Measurements from ENCODE around the gene RCOR3. TPM values are rescaled to one million over a fixed set of nuclear protein-coding genes. Genes with fewer than 3 reads are reported as not detected.

RCOR3 gene
- total and polyA plus RNA-seq, 11 donors: 25.3 to 60.1 (median 42.7) TPM

DNA sequence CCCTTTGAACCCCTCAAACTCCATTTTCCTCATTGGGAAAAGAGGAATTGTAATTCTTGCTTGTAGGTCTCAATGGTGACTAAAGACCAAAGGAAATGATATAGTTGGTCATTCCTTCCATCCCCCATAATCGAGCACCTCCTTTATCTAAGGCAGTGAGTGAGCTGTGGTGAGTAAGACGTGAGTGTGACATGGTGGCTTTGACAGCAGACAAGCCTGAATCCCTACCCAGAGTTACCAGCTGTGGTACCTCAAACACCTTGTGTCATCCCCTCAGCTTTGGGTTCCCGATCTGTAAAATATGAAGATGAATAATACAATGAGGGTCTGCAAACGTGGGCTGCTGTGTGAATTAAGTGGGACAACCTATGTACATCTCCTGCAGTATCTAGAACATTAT lies 75.8 kb downstream of the RCOR3 start:
- Histone ChIP-seq H3K9me3 (no peaks in the 10 kb centered on the region), H3K27ac (no peak overlapping the region), H3K27me3 (no peaks in the 10 kb centered on the region), H3K4me1 (peaks cover 0 to 63% (median 6%) of the 10 kb centered on the region in 12 donors), H3K36me3 (no peaks in the 10 kb centered on the region), H3K4me3 (no peak overlapping the region)
- intact Hi-C loops (cut with DNase I): loop anchor here in 1 of 10 donors (5.0 kb wide), 1 partner anchor 42 kb away; no protein-coding TSS in a partner anchor
- WGBS, 4 donors: 68 to 78% (median 77%) methylated on average over 4 of the region's 4 CpGs
- DNase-seq (no peak), ATAC-seq (no peak)
- TF ChIP-seq, protein P1, sequence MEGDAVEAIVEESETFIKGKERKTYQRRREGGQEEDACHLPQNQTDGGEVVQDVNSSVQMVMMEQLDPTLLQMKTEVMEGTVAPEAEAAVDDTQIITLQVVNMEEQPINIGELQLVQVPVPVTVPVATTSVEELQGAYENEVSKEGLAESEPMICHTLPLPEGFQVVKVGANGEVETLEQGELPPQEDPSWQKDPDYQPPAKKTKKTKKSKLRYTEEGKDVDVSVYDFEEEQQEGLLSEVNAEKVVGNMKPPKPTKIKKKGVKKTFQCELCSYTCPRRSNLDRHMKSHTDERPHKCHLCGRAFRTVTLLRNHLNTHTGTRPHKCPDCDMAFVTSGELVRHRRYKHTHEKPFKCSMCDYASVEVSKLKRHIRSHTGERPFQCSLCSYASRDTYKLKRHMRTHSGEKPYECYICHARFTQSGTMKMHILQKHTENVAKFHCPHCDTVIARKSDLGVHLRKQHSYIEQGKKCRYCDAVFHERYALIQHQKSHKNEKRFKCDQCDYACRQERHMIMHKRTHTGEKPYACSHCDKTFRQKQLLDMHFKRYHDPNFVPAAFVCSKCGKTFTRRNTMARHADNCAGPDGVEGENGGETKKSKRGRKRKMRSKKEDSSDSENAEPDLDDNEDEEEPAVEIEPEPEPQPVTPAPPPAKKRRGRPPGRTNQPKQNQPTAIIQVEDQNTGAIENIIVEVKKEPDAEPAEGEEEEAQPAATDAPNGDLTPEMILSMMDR (IDR thresholded peaks at IDR 0.05): no peak
- TF ChIP-seq POLR2A (IDR thresholded peaks at IDR 0.05): no peak

DNA sequence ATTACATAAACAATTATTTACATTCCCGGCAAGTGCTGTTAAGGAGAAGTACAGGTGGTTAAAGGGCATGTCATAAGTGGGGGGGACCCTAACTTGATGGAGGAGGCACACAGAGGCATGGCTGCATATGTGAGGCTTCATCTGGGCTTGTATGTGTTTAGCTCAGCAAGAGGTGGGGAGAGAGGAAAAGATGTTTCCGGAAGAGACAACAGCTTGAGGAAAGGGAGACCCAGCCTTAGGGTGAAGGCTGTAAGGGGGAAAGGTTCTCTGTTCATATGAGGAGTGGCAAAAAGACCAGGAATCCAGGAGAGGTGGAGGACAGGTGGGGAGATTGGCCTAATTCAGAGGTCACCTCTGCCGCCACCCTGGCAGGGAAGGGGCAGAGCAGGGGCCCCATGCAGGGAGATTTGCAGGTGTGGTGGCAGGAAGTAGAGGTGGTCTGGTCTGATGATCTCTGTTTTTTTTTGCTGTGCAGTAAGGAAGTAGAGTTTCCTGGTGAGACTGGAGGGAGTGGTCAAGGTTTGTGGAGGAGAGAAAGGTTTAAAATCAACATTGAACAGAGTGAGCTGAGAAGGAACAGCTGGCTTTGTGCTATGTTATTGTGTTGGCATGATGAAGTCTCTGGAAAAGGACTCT lies 76.5 kb downstream of the RCOR3 start:
- TF ChIP-seq POLR2A (IDR thresholded peaks at IDR 0.05): no peak
- TF ChIP-seq, protein P1 (IDR thresholded peaks at IDR 0.05): no peak
- H3K4me1 ChIP-seq: peaks cover 0 to 56% (median 6%) of the 10 kb centered on the region in 12 donors
- DNase-seq (no peak), ATAC-seq (peak in 1 of 4 donors; percentile 14)
- H3K36me3 ChIP-seq: no peaks in the 10 kb centered on the region
- intact Hi-C loops (cut with DNase I): no loop called here
- H3K9me3 ChIP-seq: no peaks in the 10 kb centered on the region
- H3K27me3 ChIP-seq: no peaks in the 10 kb centered on the region
- H3K4me3 ChIP-seq: no peak overlapping the region
- peak overlapping the region in 1 of 12 donors; percentile 68 for H3K27ac ChIP-seq
- 71 to 81% (median 78%) methylated on average over 3 of the region's 3 CpGs for WGBS, 4 donors

DNA sequence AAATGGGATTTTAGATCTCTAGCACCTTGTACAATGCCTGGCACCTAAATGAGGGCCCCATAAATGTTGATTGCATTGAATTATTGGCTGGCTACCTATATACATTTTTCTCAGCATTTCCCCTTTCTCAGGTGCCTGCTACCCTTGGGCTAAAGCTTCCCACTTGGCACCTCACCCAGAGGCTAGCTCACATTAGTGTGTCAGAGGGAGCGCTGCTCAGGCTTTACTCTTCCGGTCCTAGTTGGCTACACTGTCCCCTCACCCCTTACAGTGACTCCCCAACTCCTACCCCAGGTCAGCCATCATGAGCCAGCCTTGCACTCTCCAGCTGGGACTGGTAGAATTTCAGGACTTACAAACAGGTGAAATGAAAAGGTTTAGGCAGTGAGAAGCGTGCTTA lies 77.0 kb downstream of the RCOR3 start:
- peaks cover 0 to 51% (median 6%) of the 10 kb centered on the region in 12 donors for H3K4me1 ChIP-seq
- WGBS, 4 donors: 74 to 100% (median 95%) methylated on average over 3 of the region's 3 CpGs
- no peaks in the 10 kb centered on the region for H3K27me3 ChIP-seq
- no peak for DNase-seq
- H3K4me3 ChIP-seq: no peak overlapping the region
- intact Hi-C loops (cut with DNase I): no loop called here
- H3K36me3 ChIP-seq: no peaks in the 10 kb centered on the region
- H3K9me3 ChIP-seq: no peaks in the 10 kb centered on the region
- no peak for TF ChIP-seq POLR2A (IDR thresholded peaks at IDR 0.05)
- ATAC-seq: no peak
- peak overlapping the region in 1 of 12 donors; percentile 68 for H3K27ac ChIP-seq

DNA sequence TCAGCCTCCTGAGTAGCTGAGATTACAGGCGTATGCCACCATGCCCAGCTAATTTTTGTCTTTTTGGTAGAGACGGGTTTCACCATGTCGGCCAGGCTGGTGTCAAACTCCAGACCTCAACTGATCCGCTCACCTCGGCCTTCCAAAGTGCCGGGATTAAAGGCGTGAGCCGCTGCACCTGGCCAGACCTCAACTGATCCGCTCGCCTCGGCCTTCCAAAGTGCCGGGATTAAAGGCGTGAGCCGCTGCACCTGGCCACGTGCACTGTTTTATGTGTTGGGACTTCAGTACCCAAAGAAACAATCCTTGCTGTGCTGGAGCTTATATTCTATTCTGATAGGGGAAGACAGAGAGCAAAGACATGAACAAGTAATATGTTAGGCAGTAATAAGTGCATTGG lies 77.6 kb downstream of the RCOR3 start:
- intact Hi-C loops (cut with DNase I): no loop called here
- ATAC-seq (no peak), DNase-seq (no peak)
- no peaks in the 10 kb centered on the region for H3K9me3 ChIP-seq
- no peaks in the 10 kb centered on the region for H3K36me3 ChIP-seq
- WGBS, 4 donors: 97 to 98% (median 97%) methylated on average over 15 of the region's 15 CpGs
- peaks cover 0 to 48% (median 5%) of the 10 kb centered on the region in 12 donors for H3K4me1 ChIP-seq
- TF ChIP-seq, protein P1 (IDR thresholded peaks at IDR 0.05): no peak
- TF ChIP-seq POLR2A (IDR thresholded peaks at IDR 0.05): no peak
- no peaks in the 10 kb centered on the region for H3K27me3 ChIP-seq
- no peak overlapping the region for H3K27ac ChIP-seq
- no peak overlapping the region for H3K4me3 ChIP-seq
